HG03095 (cell line): ENCODE results near the gene WDR54.
"Not testable (repeated sequence)": the region's sequence is repeated elsewhere in the genome, so short reads cannot be mapped to it uniquely, and the experiment has no call there.

ENCODE experiments used
- ATAC-seq: cut with Tn5 transposase; IDR thresholded peaks from one replicate; pipeline ENCODE4 v1.9.1; 2021; ENCODE audit warnings: moderate library complexity; ENCODE audit not compliant: unreplicated experiment

The WDR54 gene

DNA sequence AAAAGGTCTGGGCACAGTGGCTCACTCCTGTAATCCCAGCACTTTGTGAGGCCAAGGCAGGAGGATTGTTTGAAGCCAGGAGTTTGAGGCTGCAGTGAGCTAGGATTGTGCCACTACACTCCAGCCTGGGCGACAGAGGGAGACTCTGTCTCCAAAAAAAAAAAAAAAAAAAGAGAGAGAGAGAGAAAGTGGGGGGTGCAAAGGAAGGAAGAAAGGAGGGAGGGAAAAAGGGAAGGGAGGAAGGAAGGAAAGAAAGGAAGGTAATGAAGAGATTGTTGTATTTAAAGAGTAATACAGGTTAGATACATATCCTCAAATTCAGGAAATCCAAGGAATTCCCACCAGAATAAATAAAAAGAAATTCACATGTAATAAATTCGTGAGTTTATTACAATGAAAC lies 19.6 kb upstream of the WDR54 start:
- ATAC-seq = no peak

DNA sequence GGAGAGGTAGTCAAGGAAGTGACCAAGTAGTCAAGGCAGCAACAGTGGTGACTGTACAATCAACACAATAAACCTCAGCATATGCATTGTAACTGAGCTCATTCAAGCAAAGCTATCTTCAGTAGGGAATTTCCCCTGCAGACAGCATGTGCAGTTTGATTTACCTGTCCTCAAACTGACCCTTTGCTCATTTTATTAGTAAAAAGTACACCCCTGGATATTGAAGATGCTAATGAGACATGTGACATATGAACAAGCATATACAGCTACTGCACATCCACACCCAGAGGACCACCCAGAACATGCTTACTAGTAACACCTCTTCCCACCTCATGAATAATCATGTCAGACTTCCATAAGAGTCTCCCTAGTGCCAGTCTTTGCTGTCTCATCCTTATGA lies 15.5 kb upstream of the WDR54 start:
- ATAC-seq = no peak

- ATAC-seq = no peak
These were observed 13.8 kb upstream of the WDR54 start for GRCh38 chr2:74407682-74408081.

DNA sequence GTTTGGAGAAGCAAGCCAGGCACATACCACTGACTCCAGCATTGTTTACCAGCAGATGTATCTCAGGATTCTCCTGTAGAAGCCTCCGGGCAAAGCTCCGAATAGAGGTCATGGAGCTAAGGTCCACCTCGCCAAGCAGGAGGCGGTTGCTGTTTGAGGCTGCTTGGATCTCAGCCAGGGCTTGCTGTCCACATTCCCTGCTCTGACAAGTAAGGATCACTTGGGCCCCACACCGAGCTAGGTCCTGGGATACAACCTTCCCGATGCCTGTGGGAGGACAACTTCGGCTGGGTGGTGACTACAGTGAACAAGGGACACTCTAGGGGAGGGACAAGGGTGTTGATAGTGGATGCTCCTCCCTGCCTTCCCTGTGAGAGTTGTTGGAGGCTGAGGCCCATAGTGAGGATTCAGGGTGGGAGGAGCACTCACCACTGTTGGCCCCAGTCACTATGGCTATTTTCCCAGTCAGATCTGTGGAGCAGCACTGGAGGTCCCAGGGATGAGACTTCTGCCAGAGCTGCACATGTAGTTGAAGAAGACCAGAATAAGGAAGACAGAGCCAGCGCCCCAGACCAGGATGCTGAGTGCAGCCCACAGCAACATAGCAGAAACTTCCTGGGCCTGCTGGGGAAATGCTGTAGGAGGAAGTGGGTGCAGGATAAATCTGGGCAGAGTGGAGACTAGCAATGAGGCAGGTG lies 8.4 kb upstream of the WDR54 start:
- no peak for ATAC-seq

DNA sequence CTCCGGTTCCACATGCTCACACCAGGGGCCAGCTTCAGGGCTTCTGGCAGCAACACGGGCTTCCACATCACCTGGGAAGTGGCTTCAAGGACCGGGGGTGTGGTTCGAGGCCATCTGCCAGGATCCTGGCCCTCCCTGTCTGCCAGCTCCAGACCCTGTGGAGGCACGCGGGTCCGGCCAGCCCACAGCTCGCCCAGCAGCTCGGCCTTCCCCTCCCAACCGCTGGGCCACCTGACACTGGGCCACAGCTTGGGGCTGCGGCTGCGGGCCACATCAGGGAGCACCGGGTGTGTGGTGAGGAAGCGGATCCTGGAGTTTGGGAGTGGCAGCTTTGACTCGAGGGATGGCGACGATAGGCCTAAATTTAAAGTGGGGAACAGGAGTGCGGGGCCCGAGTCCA lies 7.1 kb upstream of the WDR54 start:
- ATAC-seq = no peak

GRCh38 chr2:74414881-74415761 lies 6.4 kb upstream of the WDR54 start:
- ATAC-seq = no peak

DNA sequence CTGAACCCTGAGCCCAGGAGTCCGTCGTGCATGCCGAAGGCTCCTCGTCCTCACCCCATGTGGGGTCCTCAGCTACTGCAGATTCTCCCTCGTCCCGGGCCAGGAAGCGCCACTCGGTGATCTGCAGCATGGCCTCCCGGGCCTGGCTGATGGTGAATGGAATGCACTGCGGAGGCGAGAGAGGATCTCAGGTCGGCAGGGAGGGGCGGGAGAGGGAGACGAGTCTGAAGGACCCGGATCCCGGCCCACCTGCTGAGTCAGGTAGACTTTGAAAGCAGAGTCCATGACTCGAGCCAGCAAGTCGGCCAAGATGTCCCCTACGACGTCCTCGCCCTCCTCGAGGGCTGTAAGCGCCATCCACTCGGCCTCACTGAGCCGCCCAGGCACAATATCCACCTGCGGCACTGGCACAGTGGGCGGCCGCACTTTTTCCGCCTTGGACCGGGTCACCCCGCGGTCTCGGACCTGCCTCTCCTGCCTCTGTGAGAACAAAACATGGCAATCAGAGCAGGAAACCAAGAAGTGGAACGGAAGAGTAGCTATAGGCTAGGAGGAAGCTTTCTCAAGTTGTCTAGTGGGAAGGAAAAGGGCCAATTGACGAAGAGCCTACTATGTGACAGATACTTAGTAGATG lies 5.7 kb upstream of the WDR54 start:
- ATAC-seq = no peak

GRCh38 chr2:74416778-74417177 lies 4.8 kb upstream of the WDR54 start:
- no peak for ATAC-seq

DNA sequence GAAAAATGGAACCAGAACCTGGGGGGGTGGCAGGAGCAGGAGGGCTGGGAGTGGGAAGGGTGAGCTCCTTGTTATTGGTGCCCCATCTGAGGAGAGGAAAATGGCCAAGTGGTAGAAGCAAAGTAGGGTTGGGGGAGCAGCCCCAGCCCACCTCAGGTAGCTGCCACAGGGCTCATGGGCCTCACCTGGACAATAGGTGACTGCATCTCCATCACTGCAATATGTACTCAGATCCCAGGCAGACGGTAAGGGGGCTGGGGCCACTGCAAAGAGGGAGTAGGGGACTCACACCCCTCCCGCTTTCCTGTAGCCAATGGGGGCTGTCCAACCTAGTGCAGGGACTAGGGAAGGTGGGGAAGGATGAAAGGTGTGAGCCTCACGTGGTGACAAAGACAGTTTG lies 4.3 kb upstream of the WDR54 start:
- no peak for ATAC-seq

- no peak for ATAC-seq
These were observed 3.8 kb upstream of the WDR54 start for GRCh38 chr2:74417763-74418162.

DNA sequence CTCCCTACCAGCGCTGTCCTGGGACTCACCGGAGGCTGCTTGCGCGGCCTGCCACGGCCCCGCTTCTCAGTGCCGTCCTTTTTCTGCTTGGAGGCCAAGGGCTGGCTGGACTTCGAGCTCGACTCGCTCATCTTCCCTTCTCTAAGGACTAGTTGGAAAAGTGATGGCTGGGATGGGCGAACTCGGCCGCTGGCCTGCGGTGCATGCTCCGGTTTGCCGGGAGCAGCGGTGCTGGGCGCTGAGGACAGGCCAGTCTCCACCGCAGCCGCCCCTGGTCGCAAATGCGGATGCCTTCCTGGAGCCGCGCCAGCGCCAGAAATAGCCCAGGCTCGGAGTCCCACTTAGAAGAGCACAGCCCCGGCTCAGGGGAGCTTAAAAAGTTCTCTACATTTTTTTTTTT lies 3.2 kb upstream of the WDR54 start:
- ATAC-seq = no peak

- no peak for ATAC-seq
These were observed 2.2 kb upstream of the WDR54 start for GRCh38 chr2:74419345-74419744.

DNA sequence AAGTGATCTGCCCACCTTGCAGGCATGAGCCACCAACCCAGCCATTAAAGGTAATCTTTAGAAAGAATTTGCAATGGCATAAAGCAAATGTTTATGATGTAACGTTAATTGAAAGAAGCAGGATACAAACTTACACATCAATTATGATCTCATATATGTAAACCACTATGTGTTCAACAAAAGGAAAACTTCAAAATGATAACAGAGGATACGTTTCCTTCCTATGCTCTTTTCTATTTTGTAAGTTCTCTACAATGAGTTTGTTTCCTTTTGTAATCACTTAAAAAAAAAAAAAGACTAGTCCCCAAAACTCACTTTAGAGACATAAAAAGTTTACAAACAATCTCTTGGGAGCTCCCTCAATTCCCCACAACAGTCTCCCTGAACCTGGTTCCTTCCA lies 1.5 kb upstream of the WDR54 start:
- no peak for ATAC-seq

DNA sequence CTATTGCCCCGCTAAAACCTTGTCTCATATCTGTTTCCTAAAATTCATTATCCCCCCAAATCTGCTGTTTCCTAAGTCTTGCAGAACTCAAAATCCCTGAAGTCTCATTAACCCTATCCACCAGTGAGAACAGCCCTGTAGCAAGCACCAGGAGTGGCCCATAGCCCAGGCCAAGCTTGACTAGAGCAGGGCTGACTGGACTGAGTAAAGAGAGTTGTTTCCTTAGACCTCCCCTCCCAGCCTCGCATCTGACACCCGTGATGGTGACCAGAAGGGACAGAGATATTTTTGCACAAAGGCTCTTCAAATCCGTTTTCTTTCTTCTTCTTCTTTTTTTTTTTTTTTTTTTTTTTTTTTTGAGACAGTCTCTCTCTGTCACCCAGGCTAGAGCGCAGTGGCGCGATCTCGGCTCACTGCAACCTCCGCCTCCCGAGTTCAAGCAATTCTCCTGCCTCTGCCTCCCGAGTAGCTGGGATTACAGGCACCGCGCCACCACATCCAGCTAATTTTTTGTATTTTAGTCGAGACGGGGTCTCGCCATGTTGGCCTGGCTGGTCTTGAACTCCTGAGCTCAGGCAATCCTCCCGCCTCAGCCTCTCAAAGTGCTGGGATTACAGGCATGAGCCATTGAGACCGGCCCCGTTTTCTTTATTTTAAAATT lies 957 bp upstream of the WDR54 start:
- ATAC-seq = not testable (repeated sequence)

DNA sequence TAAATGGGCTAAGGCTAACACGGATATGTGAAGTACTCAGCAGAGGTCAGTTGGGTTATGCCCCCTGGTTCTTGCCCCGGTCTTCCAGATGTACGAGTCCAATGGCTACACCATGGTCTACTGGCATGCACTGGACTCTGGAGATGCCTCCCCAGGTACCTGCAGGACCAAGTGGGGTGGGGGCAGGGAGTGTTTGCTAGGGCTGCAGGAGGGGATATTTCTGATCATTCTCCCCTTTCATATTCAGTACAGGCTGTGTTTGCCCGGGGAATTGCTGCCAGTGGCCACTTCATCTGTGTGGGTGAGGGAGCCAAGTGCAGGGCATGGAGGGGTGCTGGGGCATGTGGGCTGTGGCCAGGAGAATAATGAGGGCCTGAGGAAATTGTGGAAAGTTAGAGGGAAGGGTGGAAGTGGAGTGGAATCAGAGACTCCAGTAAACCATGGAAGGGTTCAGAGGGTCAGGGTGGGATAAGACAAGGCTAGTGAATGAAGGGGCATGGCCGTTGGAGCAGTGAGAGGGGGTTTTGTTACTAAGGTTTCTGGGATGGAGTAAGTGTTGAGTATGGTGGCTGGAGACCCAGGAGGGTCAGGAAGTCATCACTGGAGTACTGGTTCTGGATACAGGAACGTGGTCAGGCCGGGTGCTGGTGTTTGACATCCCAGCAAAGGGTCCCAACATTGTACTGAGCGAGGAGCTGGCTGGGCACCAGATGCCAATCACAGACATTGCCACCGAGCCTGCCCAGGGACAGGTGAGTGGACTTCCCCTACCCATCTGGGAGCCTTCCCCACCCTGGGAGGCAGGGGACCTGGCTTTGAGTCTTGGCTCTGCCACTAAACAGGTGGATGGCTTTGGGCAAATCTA lies 1.9 kb downstream of the WDR54 start:
- ATAC-seq = no peak

GRCh38 chr2:74424139-74424992 lies 2.8 kb downstream of the WDR54 start:
- no peak for ATAC-seq

- ATAC-seq = no peak
These were observed 3.5 kb downstream of the WDR54 start for GRCh38 chr2:74424995-74425406.

- no peak for ATAC-seq
These were observed 4.0 kb downstream of the WDR54 start for GRCh38 chr2:74425523-74425922.

DNA sequence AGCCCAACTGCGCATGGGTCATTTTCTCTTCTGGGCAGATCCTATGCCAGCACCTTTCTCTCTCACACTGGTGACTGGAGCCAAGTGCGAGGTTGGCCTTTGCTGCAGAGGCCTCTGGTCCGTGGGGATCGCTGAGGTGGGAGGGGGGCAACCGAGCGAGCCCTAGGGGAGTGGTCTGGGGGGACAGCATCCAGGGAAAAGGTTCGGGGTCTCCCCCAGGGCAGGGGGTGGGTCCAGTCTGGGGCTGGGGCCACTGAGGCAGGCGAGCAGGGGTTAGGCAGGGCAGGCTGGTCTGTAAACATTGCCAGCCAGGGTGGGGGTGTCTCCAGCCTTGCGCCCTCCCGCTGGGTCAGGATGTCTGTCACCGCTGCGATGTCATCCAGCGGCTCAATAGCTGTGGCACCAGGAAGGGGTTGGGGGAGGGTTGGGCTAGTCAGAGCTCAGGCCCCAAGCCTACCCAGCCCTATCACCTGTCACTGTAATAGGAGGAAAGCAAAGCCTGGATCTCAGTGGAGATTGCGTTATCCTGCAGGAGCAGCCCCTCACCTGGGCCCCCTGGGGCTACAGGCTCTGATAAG lies 4.7 kb downstream of the WDR54 start:
- ATAC-seq = no peak
